ENCODE results near the gene PROZ. TPM values are rescaled to one million over a fixed set of nuclear protein-coding genes. Genes with fewer than 3 reads are reported as not detected.

The PROZ gene
- total RNA-seq, 1 experiment from 2014 or later = not detected

GRCh38 chr13:113159701-113160100 lies 1.3 kb downstream of the PROZ start:
- H2AFZ ChIP-seq (ENCODE audit: low read depth, low read length, poor library complexity, severe bottlenecking) = no peak overlapping the region
- BruUV-seq (replicated peaks) = no TSS peak
- DNase-seq (ENCODE audit: low read depth, low spot score) = no peak
- TF ChIP-seq ZBTB33 (IDR thresholded peaks at IDR 0.05; ENCODE audit: extremely low read depth, insufficient replicate concordance, low read length) (no peak), EZH2phosphoT487 (IDR thresholded peaks at IDR 0.05; ENCODE audit: borderline replicate concordance) (no peak), ZFX (IDR thresholded peaks at IDR 0.05) (no peak), SP1 (IDR thresholded peaks at IDR 0.05; ENCODE audit: low read depth) (no peak), ELF1 (IDR thresholded peaks at IDR 0.05; ENCODE audit: borderline replicate concordance, low read depth) (no peak), CBX3 (IDR thresholded peaks at IDR 0.05; ENCODE audit: low read depth) (no peak), CEBPB (IDR thresholded peaks at IDR 0.05; ENCODE audit: low read depth) (no peak), ZNF274 (IDR thresholded peaks at IDR 0.05; ENCODE audit: low read depth, low read length) (no peak), ATF3 (IDR thresholded peaks at IDR 0.05) (no peak)
- intact Hi-C loops (cut with micrococcal nuclease) = loop anchor here (10.0 kb wide), 1 partner anchor 75 kb away; no protein-coding TSS in a partner anchor
- H4K20me1 ChIP-seq (ENCODE audit: insufficient read depth) = no peaks in the 10 kb centered on the region
- peaks cover 3% of the 10 kb centered on the region; the same call in 1 of the 2 replicates for H3K27me3 ChIP-seq (ENCODE audit: insufficient read depth, low read length)
- H3K4me1 ChIP-seq (ENCODE audit: control insufficient read depth in 1 of 2, insufficient read depth in 2 of 2, low read length in 2 of 2) = peaks cover 0 to under 1% of the 10 kb centered on the region in 2 experiments; a peak in 2 of 4 replicates
- CTCF ChIA-PET = no interaction called here
- H3K4me2 ChIP-seq (ENCODE audit: low read length) = no peak overlapping the region
- RAD21 ChIA-PET (ENCODE audit: low non-redundant PET in 1 of 2, low total read pairs in 2 of 2, uncharacterized antibody in 2 of 2, unreplicated experiment in 2 of 2) = no interaction called here
- H3K36me3 ChIP-seq (ENCODE audit: control insufficient read depth in 1 of 2, insufficient read depth in 2 of 2, low read length in 2 of 2) = no peaks in the 10 kb centered on the region
- H3K9me3 ChIP-seq (ENCODE audit: control insufficient read depth in 1 of 2, insufficient read depth in 1 of 2, low read depth in 1 of 2, low read length in 2 of 2) = peaks cover 0 to 5% of the 10 kb centered on the region in 2 experiments; a peak in 1 of 4 replicates
- no peak overlapping the region for H3K9ac ChIP-seq (ENCODE audit: low read length)
- ATAC-seq = no peak
- H3K4me3 ChIP-seq (replicated peaks in 1 of 2; ENCODE audit: low read depth in 1 of 2, low read length in 2 of 2) = no peak overlapping the region
- H3K27ac ChIP-seq (ENCODE audit: low read depth, low read length) = no peak overlapping the region
- POLR2A ChIA-PET = no interaction called here
- H3K9me2 ChIP-seq (ENCODE audit: insufficient read depth) = no peaks in the 10 kb centered on the region
- no peaks in the 10 kb centered on the region for H3K79me2 ChIP-seq (ENCODE audit: insufficient read depth, low read length)

All from HCT116 (cell line).